GM18870 (cell line): Measurements from ENCODE around the gene SPRYD4.
"Not testable (repeated sequence)": the region's sequence is repeated elsewhere in the genome, so short reads cannot be mapped to it uniquely, and the experiment has no call there.

Experiments
- ATAC-seq: cut with Tn5 transposase; IDR thresholded peaks from one replicate; pipeline ENCODE4 v1.9.1; 2021; ENCODE audit warnings: moderate library complexity; ENCODE audit not compliant: unreplicated experiment

SPRYD4 gene

DNA sequence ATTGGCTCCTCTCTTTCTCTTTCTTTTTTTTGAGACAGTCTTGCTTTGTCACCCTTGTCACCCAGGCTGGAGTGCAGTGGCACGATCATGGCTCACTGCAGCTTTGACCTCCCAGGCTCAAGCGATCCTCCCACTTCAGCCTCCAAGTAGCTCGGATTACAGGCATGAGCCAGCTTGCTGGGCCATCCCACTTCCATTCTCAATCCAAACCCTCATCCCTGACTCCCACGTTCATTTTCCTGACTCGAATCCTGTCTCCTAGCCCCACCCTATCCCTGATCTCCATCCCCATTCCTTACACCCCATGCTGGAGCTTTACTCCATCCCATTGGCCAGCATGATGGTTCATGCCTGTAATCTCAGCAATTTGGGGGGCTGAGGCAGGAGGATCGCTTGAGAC lies 7.8 kb downstream of the SPRYD4 start:
- no peak for ATAC-seq

DNA sequence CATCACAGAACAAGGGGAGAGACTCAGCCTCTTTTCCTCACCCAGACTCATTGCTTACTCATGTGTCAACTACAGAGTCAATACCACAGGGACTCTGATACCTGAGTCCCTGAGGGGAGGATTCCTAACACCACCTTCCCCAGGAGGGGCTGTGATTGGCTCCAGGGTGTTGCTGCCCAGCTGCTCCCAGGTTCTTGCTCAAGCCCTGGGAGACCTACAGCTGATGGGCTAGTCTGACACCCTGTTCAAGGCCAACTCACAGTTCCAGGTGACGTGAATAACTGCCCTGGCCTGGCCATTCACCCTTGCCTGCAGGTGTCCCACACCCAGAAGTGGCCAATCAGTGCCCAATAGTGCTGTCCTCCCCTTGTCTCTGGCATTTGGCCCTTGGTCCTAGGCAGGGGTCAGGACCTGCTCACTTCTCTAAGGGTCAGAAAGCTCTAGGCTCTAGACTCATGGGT lies 8.6 kb downstream of the SPRYD4 start:
- ATAC-seq, result no peak

DNA sequence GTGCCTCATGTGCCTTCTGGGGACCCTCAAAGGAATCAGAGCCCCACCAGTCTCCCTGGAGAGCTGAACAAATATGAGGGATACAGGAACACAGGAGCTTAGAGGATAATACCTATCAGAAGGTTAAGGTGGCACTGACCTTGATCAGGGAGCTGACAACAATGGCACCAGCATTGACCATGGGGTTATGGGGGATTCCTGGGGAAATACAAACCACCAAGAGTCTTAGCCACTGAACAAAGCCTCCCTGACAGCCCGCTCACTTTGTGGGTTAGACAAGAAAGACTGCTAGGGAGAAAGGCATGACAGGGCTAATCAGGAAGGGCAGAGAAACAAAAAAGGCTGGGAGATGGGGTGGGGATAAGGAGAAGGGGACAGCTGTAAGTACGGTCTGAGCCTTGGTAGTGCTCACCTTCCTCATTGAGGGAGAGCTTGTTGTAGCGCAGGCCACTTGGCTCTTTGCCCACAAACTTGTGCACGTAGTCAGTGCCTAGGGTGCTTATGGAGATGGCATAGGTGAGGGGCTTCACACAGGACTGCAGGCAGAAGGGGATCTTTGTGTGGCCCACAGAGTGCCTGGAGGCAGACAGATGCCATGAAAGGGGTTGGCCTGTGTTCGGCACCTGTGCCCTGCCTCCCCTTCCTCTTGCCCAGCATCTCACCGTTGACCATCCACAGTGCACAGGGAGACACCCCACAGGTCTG lies 9.3 kb downstream of the SPRYD4 start:
- ATAC-seq, result no peak

DNA sequence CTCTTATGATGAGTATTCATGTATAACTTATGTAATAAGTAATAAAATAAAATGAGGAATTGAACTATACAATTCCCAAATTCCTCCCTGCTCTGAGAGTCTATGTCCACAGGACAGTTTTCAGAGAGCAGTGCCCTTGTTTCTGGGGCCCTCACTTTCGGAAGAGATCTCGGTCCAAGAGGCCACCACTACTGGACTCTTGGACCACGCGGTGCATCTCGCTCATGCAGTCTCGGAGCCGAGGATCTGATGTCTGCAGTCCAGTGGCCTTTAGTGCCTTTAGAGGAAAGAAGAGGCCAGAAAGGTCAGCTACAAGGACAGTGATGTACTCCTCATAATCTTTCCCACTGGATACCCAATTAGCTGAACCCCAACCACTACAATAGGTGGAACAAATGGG lies 11.2 kb downstream of the SPRYD4 start:
- ATAC-seq, result no peak

DNA sequence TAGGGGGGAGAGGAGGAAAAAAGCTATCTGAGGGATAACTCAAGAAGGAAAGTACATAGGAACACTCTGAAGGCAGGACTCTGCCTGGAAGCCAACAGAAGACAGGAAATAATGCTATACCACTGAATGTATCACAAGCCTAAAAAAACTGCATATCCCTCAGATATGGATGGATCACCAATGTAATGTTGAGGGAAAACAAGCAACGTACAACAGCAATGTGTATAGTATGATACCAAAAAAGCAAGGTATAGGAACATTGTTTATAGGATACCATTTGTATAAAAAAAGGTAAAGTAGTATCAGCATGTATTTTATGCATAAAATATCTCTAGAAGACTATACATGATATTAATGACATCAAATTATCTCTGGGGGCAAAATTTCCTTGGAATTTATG lies 16.2 kb downstream of the SPRYD4 start:
- no peak for ATAC-seq

DNA sequence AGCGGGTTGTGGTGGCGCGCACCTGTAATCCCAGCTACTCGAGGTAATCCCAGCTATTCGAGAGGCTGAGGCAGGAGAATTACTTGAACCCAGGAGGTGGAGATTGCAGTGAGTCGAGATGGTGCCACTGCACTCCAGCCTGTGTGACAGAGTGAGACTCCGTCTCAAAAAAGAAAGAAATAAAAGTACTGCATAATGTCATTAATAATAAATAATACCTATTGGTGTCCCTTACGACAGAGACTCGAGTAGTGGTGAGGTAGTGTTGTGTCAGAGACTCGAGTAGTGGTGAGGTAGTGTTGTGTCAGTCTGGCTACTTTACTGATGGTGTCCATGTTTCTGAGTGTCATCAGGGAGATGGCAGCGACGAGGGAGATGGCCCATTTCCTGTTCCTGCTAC lies 18.3 kb downstream of the SPRYD4 start:
- ATAC-seq, result no peak

DNA sequence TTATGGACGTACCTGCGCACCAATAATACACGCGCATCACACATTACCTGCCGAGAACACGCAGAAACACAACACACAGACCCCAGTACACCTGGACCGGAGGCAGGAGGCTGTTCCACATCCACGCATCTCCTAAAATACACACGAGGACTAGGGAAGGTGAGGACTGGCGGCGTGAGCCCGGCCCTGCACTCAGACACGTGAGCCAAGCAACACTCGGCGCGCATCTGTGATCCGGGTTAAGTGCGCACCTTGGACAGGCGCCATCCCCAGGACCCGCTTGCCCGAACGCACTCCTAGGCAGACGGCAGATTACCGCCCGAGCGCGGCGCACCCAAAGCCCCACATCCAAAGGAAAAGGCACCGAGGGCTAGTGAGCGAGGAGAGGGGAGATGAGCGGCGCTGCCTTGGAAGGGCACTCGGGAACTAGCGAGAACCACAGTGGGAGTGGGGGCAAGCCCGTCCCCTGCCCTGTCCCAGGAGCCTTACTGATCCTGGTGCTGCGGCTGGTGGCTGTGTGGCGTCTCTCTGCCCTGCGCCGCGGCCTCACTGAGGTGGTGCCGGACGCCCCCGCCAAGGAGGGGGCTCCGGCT lies 19.2 kb downstream of the SPRYD4 start:
- ATAC-seq, result no peak

DNA sequence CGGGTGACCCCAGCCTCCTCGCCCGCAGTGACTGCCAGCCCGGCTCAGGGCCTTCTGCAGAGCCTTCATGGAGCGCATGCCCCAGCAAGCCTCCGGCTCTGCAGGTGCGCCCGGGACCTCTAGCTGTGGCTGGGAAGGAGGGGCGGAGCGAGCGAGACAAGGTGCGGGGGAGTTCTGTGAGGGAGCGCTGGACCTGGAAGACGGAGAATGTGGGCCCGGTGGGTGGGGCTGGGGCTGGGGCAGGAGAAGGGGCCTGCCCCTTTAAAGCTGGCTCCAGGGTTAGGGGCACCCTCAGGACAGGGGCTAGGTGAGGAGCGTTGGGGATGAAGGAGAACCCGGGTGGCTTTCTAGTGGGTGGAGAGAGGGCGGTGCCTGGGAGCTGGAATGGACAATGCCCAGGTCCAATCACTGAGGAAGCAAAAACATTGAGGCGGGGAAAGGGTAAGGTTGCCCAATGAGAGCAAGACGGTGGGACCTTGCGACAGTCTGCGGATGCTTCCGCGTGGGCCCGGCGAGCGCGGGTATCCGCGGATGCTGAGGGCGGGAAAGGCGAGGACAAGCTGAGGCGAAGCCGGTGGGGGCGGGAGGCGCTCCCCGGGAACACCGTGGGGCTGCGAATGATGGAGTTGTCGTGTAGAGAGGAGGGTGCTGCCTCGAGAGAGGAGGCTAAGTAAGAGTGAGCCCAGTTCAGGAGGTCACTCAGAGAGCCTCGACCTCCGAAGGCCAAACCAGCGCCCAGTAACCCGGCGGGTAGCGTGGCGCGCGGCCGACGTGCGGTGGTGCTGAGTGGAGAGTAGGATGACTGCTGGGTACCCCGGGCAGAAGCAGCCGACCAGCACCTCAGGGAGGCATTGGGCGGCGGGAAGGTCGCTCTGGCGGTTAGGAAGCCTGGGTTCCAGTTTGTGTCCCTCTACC lies 19.9 kb downstream of the SPRYD4 start, which contains the start of gene GLS2:
Gene GLS2 (minus strand): TSS at position 121 of the 915 bp plus-strand sequence. CDS start 43 bp downstream, at position 78.
- ATAC-seq, result peak; percentile 81

DNA sequence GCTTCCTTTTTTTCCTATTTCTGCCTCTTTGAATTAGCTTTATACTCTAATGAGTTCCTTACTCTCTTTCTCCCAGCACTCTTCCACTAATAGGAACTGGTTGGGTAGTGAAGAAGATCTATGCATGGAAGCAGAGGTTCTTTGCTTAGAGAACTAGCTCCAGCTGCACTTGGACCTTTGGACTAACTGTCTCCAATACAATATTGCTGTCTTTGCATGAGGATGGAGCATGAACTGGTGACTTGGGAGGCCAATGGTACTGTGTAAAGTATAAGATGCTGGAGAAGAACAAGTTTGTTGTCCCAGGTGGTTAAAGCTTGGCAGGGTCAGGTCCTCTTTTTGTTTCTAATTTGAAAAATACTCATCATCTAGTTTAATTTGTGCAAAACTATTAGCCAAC lies 22.0 kb downstream of the SPRYD4 start:
- no peak for ATAC-seq

DNA sequence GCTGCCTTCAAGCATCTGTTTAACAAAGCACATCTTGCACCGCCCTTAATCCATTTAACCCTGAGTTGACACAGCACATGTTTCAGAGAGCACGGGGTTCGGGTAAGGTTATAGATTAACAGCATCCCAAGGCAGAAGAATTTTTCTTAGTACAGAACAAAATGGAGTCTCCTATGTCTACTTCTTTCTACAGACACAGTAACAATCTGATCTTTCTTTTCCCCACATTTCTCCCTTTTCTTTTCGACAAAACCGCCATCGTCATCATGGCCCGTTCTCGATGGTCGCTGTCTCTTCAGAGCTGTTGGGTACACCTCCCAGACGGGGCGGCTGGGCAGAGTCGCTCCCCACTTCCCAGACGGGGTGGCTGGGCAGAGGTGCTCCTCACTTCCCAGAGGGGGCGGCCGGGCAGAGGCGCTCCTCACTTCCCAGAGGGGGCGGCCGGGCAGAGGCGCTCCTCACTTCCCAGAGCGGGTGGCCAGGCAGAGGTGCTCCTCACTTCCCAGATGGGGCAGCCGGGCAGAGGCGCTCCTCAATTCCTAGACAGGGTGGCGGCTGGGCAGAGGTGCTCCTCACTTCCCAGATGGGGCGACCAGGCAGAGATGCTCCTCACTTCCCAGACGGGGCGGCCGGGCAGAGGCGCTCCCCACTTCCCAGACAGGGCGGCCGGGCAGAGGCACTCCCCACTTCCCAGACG lies 25.2 kb downstream of the SPRYD4 start:
- not testable (repeated sequence) for ATAC-seq

DNA sequence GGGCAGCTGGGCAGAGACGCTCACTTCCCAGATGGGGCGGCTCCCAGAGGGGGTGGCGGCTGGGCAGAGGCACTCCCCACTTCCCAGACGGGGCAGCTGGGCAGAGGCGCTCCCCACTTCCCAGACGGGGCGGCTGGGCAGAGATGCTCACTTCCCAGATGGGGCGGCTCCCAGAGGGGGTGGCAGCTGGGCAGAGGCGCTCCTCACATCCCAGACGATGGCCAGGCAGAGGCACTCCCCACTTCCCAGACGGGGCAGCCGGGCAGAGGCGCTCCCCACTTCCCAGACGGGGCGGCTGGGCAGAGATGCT lies 25.7 kb downstream of the SPRYD4 start:
- not testable (repeated sequence) for ATAC-seq

DNA sequence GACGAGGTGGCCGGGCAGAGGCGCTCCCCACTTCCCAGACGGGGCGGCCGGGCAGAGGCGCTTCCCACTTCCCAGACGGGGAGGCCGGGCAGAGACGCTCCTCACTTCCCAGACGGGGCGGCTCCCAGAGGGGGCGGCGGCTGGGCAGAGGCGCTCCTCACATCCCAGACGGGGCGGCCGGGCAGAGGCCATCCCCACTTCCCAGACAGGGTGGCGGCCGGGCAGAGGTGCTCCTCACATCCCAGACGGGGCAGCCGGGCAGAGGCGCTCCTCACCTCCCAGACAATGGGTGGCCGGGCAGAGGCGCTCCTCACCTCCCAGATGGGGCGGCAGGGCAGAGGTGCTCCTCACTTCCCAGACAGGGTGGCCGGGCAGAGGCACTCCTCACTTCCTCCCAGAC lies 26.1 kb downstream of the SPRYD4 start:
- not testable (repeated sequence) for ATAC-seq

DNA sequence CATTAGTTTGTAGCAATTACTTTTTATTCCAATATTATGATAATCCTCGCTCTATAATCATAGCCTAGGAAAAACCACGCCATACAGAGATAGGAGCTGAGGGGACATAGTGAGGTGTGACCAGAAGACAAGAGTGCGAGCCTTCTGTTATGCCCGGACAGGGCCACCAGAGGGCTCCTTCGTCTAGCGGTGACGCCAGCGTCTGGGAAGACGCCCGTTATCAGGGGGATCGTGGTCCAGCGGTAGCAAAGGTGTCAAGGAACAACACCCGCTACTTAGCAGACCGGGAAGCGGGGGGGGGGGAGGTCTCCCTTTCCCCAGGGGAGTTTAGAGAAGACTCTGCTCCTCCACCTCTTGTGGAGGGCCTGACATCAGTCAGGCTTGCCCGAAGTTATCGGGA lies 28.3 kb downstream of the SPRYD4 start:
- ATAC-seq, result not testable (repeated sequence)

DNA sequence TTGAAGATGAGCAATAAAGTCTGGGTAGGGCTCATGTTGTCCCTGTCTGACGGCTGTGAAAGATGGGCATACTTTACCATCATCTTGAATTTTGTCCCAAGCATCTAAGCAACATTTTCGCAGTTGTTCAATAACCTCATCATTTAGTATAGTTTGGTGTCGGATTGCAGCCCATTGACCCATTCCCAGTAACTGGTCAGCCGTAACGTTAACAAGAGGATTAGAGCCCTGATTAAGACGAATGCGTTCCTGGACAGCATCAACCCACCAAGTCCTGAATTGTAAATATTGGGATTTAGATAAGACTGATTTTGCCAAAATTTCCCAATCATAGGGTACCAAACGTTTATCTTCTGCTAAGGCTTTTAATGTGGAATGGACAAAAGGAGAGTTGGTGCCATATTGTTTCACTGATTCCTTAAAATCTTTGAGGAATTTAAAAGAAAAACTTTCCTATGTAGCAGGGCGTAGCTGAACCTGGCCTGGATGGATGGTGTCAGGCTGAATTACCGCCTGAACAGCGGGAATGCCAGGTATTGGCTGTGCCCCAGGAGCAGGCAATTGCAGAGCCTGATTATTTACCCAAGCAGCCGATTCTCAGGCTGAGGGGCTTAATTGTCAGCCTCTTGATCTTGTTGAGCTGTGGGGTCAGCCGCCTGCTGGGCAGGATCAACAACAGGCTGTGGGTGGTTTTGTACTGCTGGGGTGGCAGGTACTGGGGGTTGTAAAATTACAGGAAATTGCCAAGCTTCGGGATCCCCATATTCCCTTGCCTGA lies 29.9 kb downstream of the SPRYD4 start:
- ATAC-seq, result not testable (repeated sequence)

DNA sequence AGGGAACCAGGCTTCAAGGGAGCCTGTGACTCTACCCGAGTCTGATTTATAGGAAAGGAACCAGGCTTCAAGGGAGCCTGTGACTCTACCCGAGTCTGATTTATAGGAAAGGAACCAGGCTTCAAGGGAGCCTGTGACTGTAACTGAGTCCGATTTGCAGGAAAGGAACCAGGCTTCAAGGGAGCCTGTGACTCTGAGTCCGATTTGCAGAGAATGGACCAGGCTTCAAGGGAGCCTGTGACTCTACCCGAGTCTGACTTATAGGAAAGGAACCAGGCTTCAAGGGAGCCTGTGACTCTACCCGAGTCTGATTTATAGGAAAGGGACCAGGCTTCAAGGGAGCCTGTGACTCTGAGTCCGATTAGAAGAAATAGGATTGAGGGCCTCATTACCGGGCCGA lies 31.1 kb downstream of the SPRYD4 start:
- not testable (repeated sequence) for ATAC-seq

DNA sequence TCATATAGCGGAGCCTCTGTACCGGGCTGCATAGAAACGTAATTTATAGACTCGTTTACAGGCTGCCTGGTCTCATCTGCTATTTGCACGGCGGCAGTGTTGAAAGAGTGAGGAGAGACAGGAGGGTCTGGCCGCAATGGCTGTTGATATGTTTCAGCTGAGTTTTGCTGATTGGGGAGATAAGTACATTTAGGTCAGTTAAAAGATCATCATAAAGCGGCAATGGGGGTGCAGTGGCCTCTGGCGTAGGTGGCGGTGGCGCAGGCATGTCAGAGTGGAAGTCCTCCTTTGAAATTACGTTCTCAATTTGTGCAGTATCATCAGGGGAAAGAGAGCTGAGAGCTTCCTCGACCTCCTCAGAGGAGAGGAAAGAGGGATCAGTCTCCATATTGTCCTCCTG lies 31.5 kb downstream of the SPRYD4 start:
- ATAC-seq, result not testable (repeated sequence)

DNA sequence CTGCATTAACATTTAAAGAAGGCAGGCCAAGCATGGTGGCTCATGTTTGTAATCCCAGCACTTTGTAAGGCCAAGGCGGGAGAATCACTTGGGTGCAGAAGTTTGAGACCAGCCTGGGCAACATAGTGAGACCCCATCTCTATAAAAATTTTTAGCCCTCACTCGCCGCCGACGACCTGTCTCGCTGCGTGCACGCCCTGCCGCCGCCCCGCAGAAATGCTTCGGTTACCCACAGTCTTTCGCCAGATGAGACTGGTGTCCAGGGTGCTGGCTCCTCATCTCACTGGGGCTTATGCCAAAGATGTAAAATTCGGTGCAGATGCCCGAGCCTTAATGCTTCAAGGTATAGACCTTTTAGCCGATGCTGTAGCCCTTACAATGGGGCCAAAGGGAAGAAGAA lies 42.4 kb downstream of the SPRYD4 start:
- no peak for ATAC-seq

DNA sequence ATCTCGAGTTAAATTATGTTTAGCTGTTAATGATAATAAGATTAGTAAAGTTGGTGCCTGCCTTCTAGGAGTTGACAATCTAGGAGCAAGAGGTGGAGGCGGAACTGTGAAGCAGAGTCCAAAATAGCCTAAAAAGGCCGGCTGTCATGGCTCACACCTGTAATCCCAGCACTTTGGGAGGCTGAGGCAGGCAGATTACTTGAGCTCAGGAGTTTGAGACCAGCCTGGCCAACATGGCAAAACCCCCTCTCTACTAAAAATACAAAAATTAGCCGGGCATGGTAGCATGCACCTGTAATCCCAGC lies 45.6 kb downstream of the SPRYD4 start:
- ATAC-seq, result not testable (repeated sequence)

DNA sequence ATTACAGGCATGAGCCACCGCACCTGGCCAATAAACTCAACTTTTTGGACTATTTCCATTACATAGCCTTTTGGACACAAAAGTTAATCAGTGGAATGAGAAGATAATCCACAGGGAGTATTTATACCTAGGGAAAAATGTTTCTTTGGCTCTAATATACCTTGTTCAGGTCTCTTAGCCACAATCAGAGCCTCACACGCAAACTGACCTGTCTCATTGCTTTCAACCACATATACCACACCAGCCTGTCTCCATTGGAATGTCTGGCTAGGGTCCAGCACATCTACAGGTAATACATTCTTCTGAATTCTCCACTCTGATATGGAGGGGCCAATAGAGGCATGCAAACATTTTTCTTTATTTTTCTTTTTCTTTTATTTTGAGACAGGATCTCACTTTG lies 49.5 kb downstream of the SPRYD4 start:
- ATAC-seq, result no peak

DNA sequence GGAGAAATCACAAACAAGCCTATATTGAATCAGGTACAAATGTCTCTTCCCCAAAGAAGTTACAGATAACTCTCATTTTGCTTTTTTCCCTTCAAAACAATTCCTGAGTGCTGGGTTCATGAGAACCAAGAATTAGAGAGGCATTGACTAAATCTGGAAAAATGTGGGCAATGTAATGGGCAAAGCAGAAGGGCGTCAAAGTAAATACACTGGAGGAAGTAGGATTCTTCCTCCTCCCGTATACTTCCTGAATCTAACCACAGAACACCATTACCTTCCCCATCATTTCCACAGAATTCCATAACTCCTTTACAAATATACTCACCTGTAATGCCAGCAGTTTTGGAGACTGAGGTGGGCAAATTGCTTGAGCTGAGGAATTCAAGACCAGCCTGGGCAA lies 50.2 kb downstream of the SPRYD4 start:
- no peak for ATAC-seq

DNA sequence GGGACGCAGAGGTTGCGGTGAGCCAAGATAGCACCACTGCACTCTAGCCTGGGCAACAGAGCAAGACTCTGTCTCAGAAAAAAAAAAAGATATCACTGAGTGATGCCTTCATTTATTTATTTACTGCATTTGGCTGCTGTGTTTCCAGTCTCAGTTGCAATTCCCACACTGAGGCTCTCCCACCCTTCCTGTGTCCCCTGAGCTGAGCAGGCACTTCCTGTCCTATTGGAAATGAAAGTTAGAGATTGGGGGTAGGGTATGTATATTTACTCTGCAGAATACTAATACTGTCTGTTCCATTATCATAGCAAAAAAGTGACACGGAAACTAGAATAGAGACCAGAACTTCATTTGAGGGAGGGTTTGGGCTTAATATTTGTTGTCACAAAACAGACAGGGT lies 51.7 kb downstream of the SPRYD4 start:
- no peak for ATAC-seq
